H9 (cell line): ENCODE measurements around the gene ALOX15B. TPM values are rescaled to one million over a fixed set of nuclear protein-coding genes. Genes with fewer than 3 reads are reported as not detected.

ENCODE experiments used
- DNase-seq: peaks from one replicate; pipeline ENCODE4 v3.0.0-alpha.2; 2017
- H2AFZ ChIP-seq: one replicate; pipeline ENCODE4 v1.6.1; 2013; ENCODE audit warnings: mild to moderate bottlenecking, low read length, control low read depth, moderate library complexity
- H2AK5ac ChIP-seq: 2 replicates; pipeline ENCODE4 v1.6.1; 2013; ENCODE audit warnings: low read length, control low read depth, mixed read lengths; ENCODE audit not compliant: insufficient read length
- H2BK120ac ChIP-seq: one replicate; pipeline ENCODE4 v1.6.1; 2013; ENCODE audit warnings: low read depth, mild to moderate bottlenecking, low read length, control low read depth, inconsistent platforms; ENCODE audit not compliant: poor library complexity, severe bottlenecking
- H2BK12ac ChIP-seq: 2 replicates; pipeline ENCODE4 v1.6.1; 2013; ENCODE audit warnings: low read length, control low read depth, mixed read lengths, low read depth; ENCODE audit not compliant: insufficient read length
- H2BK15ac ChIP-seq: 2 replicates; pipeline ENCODE4 v1.6.1; 2013; ENCODE audit warnings: low read depth, low read length, control low read depth
- H2BK20ac ChIP-seq: one replicate; pipeline ENCODE4 v1.6.1; 2013; ENCODE audit warnings: low read depth, mild to moderate bottlenecking, low read length, control low read depth, inconsistent platforms; ENCODE audit not compliant: poor library complexity, severe bottlenecking
- H2BK5ac ChIP-seq: 2 replicates; pipeline ENCODE4 v1.6.1; 2013; ENCODE audit warnings: low read length, control low read depth, mixed read lengths; ENCODE audit not compliant: insufficient read length
- H3K14ac ChIP-seq: 2 replicates; pipeline ENCODE4 v1.6.1; 2013; ENCODE audit warnings: low read length, control low read depth; ENCODE audit not compliant: insufficient read depth
- H3K18ac ChIP-seq: 2 replicates; pipeline ENCODE4 v1.6.1; 2013; ENCODE audit warnings: low read depth, mild to moderate bottlenecking, mixed read lengths, low read length, control low read depth; ENCODE audit not compliant: insufficient read length
- H3K23ac ChIP-seq: 2 replicates; pipeline ENCODE4 v1.6.1; 2013; ENCODE audit warnings: low read length, control low read depth, mixed read lengths, low read depth; ENCODE audit not compliant: insufficient read length
- H3K23me2 ChIP-seq: 2 replicates; pipeline ENCODE4 v1.6.1; 2013; ENCODE audit warnings: low read depth, mild to moderate bottlenecking, mixed read lengths, low read length, control low read depth; ENCODE audit not compliant: insufficient read length, poor library complexity, severe bottlenecking
- H3K27ac ChIP-seq: 2 replicates; pipeline ENCODE4 v1.5.1; 2013; ENCODE audit warnings: low read length, control low read depth, mixed read lengths, low read depth; ENCODE audit not compliant: insufficient read length
- H3K27me3 ChIP-seq: 2 replicates; pipeline ENCODE4 v1.6.1; 2013; ENCODE audit warnings: low read length, control low read depth, inconsistent platforms; ENCODE audit not compliant: insufficient read depth
- H3K4ac ChIP-seq: 2 replicates; pipeline ENCODE4 v1.6.1; 2013; ENCODE audit warnings: low read depth, mild to moderate bottlenecking, control low read depth, inconsistent platforms, low read length, moderate library complexity
- H3K4me1 ChIP-seq: 2 replicates; pipeline ENCODE4 v1.6.1; 2013; ENCODE audit warnings: low read length, control low read depth, inconsistent platforms; ENCODE audit not compliant: insufficient read depth
- H3K4me2 ChIP-seq: 2 replicates; pipeline ENCODE4 v1.6.1; 2013; ENCODE audit warnings: low read length, control low read depth, mixed read lengths; ENCODE audit not compliant: insufficient read length, insufficient read depth
- H3K56ac ChIP-seq: 2 replicates; pipeline ENCODE4 v1.6.1; 2013; ENCODE audit warnings: low read depth, mild to moderate bottlenecking, mixed read lengths, low read length, control low read depth; ENCODE audit not compliant: insufficient read length
- H3K79me1 ChIP-seq: 2 replicates; pipeline ENCODE4 v1.6.1; 2013; ENCODE audit warnings: low read depth, mild to moderate bottlenecking, moderate library complexity, low read length, control low read depth, inconsistent platforms; ENCODE audit not compliant: insufficient read depth, poor library complexity, severe bottlenecking
- H3K79me2 ChIP-seq: 2 replicates; pipeline ENCODE4 v1.6.1; 2013; ENCODE audit warnings: low read length, control low read depth, inconsistent platforms; ENCODE audit not compliant: insufficient read depth
- H3K9ac ChIP-seq: 2 replicates; pipeline ENCODE4 v1.6.1; 2013; ENCODE audit warnings: low read length, control low read depth, mixed read lengths; ENCODE audit not compliant: insufficient read length; ENCODE audit errors: extremely low read depth
- H3K9me3 ChIP-seq: one replicate; pipeline ENCODE4 v1.6.1; 2013; ENCODE audit warnings: low read depth, low read length, inconsistent platforms; ENCODE audit not compliant: control insufficient read depth
- H3T11ph ChIP-seq: one replicate; pipeline ENCODE4 v1.6.1; 2013; ENCODE audit warnings: mild to moderate bottlenecking, low read length, control low read depth, inconsistent platforms
- H4K20me1 ChIP-seq: one replicate; pipeline ENCODE4 v1.6.1; 2013; ENCODE audit not compliant: control insufficient read depth, insufficient read length, insufficient read depth
- H4K5ac ChIP-seq: 2 replicates; pipeline ENCODE4 v1.6.1; 2013; ENCODE audit warnings: low read depth, mild to moderate bottlenecking, mixed read lengths, low read length, control low read depth; ENCODE audit not compliant: insufficient read length
- H4K8ac ChIP-seq: replicated peaks from 2 replicates; pipeline ENCODE4 v1.6.1; 2013; ENCODE audit warnings: low read length, control low read depth, mixed read lengths, low read depth; ENCODE audit not compliant: insufficient read length
- H4K91ac ChIP-seq: 2 replicates; pipeline ENCODE4 v1.6.1; 2013; ENCODE audit warnings: low read depth, mild to moderate bottlenecking, moderate library complexity, mixed read lengths, low read length, control low read depth; ENCODE audit not compliant: insufficient read length
- H3K27ac Mint-ChIP-seq, 3 experiments: 2 replicates in 2 of 3; 3 replicates in 1 of 3; pipeline ENCODE4 v1.8.0; 2020 to 2021; ENCODE audit warnings: mixed read lengths in 3 of 3, mild to moderate bottlenecking in 1 of 3, moderate library complexity in 1 of 3
- H3K27me3 Mint-ChIP-seq: 2 replicates; pipeline ENCODE4 v1.8.0; 2021; ENCODE audit warnings: low read depth, mild to moderate bottlenecking, moderate library complexity, mixed read lengths
- H3K36me3 Mint-ChIP-seq, 3 experiments: 2 replicates in 2 of 3; 3 replicates in 1 of 3; pipeline ENCODE4 v1.8.0; 2020 to 2021; ENCODE audit warnings: low read depth in 3 of 3, mixed read lengths in 3 of 3; ENCODE audit not compliant: insufficient read depth in 1 of 3
- H3K4me1 Mint-ChIP-seq, 2 experiments: 2 replicates each; pipeline ENCODE4 v1.8.0; 2020; ENCODE audit warnings: mixed read lengths in 2 of 2
- H3K4me3 Mint-ChIP-seq, 2 experiments: 2 replicates in 1 of 2; 3 replicates in 1 of 2; pipeline ENCODE4 v1.8.0; 2020 to 2021; ENCODE audit warnings: mild to moderate bottlenecking in 2 of 2, mixed read lengths in 2 of 2, moderate library complexity in 1 of 2
- H3K9me3 Mint-ChIP-seq, 2 experiments: 2 replicates in 1 of 2; 3 replicates in 1 of 2; pipeline ENCODE4 v1.8.0; 2020; ENCODE audit warnings: mild to moderate bottlenecking in 2 of 2, mixed read lengths in 2 of 2, moderate library complexity in 1 of 2
- CTCF ChIP-seq: fragments of 200-600 bp; sonication (generic); conservative IDR thresholded peaks from 3 replicates; pipeline ENCODE4 v1.8.0; 2021; ENCODE audit warnings: antibody characterized with exemption, mild to moderate bottlenecking
- WGBS: extraction: QIAGEN DNeasy Blood & Tissue Kit; methylation state at CpG from one replicate; pipeline ENCODE4 v1.1.7; 2013; ENCODE audit warnings: missing lambda C conversion rate, low lambda C conversion rate, mixed read lengths; ENCODE audit not compliant: insufficient read length; ENCODE audit errors: extremely low coverage; 5-methylcytosine and 5-hydroxymethylcytosine counted together
- total RNA-seq: library from RNA; stranded (reverse); gene quantifications from 2 replicates; pipeline ENCODE4 v1.2.1, GENCODE V29; 2021

ALOX15B gene
- total RNA-seq, 1 experiment from 2014 or later: not detected

- Histone ChIP-seq H3K79me2 (no peaks in the 10 kb centered on the region), H3K4me2 (no peak overlapping the region), H3K14ac (no peak overlapping the region), H2BK20ac (no peak overlapping the region), H2BK15ac (no peak overlapping the region), H3K56ac (no peak overlapping the region), H3K27ac (no peak overlapping the region), H3K27me3 (no peaks in the 10 kb centered on the region), H4K20me1 (no peaks in the 10 kb centered on the region), H2AK5ac (no peak overlapping the region), H2AFZ (no peak overlapping the region), H3K23me2 (peaks cover 5% of the 10 kb centered on the region), H4K8ac (no peak overlapping the region), H3K18ac (no peak overlapping the region), H3T11ph (no peak overlapping the region), H4K91ac (no peak overlapping the region), H3K79me1 (no peaks in the 10 kb centered on the region), H2BK5ac (no peak overlapping the region), H3K4ac (no peak overlapping the region; the same call in 1 of the 2 replicates), H3K9ac (no peak overlapping the region), H2BK120ac (no peak overlapping the region), H3K4me1 (no peaks in the 10 kb centered on the region; the same call in 1 of the 2 replicates), H4K5ac (no peak overlapping the region), H3K9me3 (no peaks in the 10 kb centered on the region), H3K23ac (no peak overlapping the region), H2BK12ac (no peak overlapping the region)
- H3K36me3 Mint-ChIP-seq: no peaks in the 10 kb centered on the region; a peak in 1 of 7 replicates
- no peak for TF ChIP-seq CTCF
- H3K27me3 Mint-ChIP-seq: peaks cover 33% of the 10 kb centered on the region
- H3K4me3 Mint-ChIP-seq: no peak overlapping the region
- DNase-seq: no peak
- H3K27ac Mint-ChIP-seq: no peak overlapping the region
- H3K4me1 Mint-ChIP-seq: peaks cover 4 to 11% of the 10 kb centered on the region in 2 experiments
- peaks cover 4 to 8% of the 10 kb centered on the region in 2 experiments; a peak in 4 of 5 replicates for H3K9me3 Mint-ChIP-seq
- WGBS: no CpG with 5 or more reads among the region's 2 CpGs
These were observed 46.3 kb upstream of the ALOX15B start for GRCh38 chr17:7992516-7992915.
